ENCODE data around the gene PCMTD2.

DNA sequence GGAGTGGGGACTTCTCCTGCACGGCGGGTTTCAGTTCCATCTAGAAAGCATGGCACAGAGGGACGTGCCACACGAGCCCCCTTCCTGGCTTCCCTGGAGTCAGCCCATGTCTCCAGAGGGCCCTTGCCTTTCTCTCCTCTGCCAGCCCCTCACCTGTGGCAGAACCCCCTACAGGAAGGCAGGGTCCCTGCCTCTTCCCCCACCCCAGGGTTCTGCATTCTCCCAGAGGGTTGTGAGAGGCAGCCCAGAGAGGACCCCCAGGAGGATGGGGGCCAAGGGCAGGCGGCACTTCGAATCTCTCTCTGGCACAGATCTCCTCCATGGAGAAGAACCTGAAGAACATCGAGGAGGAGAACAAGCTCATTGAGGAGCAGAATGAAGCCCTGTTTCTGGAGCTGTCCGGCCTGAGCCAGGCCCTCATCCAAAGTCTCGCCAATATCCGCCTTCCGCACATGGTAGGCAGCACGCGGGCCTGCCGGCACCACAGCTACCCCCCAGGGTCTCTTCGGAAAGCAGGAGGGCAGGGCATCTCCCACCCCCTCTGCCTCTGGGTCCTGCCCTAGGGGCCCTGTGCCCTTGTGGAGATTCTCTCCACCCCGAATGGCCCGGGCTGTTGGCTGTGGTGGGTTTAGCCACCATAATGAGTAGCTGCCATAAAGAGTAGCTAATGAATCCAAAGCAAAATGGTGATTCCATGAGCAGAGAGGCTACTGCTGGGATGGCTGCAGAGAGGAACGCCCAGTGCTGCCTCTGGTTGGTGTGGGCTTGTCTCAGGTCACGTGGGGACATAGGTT lies 15.9 kb upstream of the PCMTD2 start:
- TF ChIP-seq, protein P1, sequence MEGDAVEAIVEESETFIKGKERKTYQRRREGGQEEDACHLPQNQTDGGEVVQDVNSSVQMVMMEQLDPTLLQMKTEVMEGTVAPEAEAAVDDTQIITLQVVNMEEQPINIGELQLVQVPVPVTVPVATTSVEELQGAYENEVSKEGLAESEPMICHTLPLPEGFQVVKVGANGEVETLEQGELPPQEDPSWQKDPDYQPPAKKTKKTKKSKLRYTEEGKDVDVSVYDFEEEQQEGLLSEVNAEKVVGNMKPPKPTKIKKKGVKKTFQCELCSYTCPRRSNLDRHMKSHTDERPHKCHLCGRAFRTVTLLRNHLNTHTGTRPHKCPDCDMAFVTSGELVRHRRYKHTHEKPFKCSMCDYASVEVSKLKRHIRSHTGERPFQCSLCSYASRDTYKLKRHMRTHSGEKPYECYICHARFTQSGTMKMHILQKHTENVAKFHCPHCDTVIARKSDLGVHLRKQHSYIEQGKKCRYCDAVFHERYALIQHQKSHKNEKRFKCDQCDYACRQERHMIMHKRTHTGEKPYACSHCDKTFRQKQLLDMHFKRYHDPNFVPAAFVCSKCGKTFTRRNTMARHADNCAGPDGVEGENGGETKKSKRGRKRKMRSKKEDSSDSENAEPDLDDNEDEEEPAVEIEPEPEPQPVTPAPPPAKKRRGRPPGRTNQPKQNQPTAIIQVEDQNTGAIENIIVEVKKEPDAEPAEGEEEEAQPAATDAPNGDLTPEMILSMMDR (conservative IDR thresholded peaks at IDR 0.05; ENCODE audit: low read depth, low read length): no peak
- TF ChIP-seq EZH2 (IDR thresholded peaks at IDR 0.05; ENCODE audit: borderline replicate concordance, low read depth, low read length, poor library complexity, severe bottlenecking): no peak
